NCI-H146 (cell line): ENCODE measurements around the gene CDRT15.
"Not testable (repeated sequence)": the region's sequence is repeated elsewhere in the genome, so short reads cannot be mapped to it uniquely, and the experiment has no call there.

Source experiments
- DNase-seq: peaks from one replicate; lab custom pipeline; 2025; lab: John Stamatoyannopoulos, UW

CDRT15 gene

GRCh38 chr17:14206891-14207290, 29.8 kb downstream of the CDRT15 start:
- DNase-seq, result no peak

- no peak for DNase-seq
These were observed 30.6 kb downstream of the CDRT15 start for GRCh38 chr17:14205992-14206461.

GRCh38 chr17:14205380-14205779, 31.3 kb downstream of the CDRT15 start:
- no peak for DNase-seq

GRCh38 chr17:14204546-14204945, 32.1 kb downstream of the CDRT15 start:
- no peak for DNase-seq

GRCh38 chr17:14204084-14204483, 32.6 kb downstream of the CDRT15 start:
- no peak for DNase-seq

- no peak for DNase-seq
These were observed 33.3 kb downstream of the CDRT15 start for GRCh38 chr17:14203388-14203787.

- DNase-seq, result no peak
These were observed 34.1 kb downstream of the CDRT15 start for GRCh38 chr17:14202388-14203166.

GRCh38 chr17:14201988-14202380, 34.7 kb downstream of the CDRT15 start:
- no peak for DNase-seq

- no peak for DNase-seq
These were observed 35.4 kb downstream of the CDRT15 start for GRCh38 chr17:14201021-14201987.

- DNase-seq, result no peak
These were observed 36.3 kb downstream of the CDRT15 start for GRCh38 chr17:14200354-14200753.

- DNase-seq, result no peak
These were observed 37.1 kb downstream of the CDRT15 start for GRCh38 chr17:14199601-14200000.

- no peak for DNase-seq
These were observed 38.1 kb downstream of the CDRT15 start for GRCh38 chr17:14198575-14198974.

GRCh38 chr17:14198013-14198412, 38.6 kb downstream of the CDRT15 start:
- DNase-seq, result peak; percentile 13

- DNase-seq, result no peak
These were observed 39.1 kb downstream of the CDRT15 start for GRCh38 chr17:14197586-14197985.

- no peak for DNase-seq
These were observed 39.6 kb downstream of the CDRT15 start for GRCh38 chr17:14197057-14197456.

GRCh38 chr17:14196377-14196997, 40.2 kb downstream of the CDRT15 start:
- DNase-seq, result no peak

GRCh38 chr17:14192636-14193344, 43.9 kb downstream of the CDRT15 start:
- not testable (repeated sequence) for DNase-seq

GRCh38 chr17:14192039-14192438, 44.6 kb downstream of the CDRT15 start:
- not testable (repeated sequence) for DNase-seq

- not testable (repeated sequence) for DNase-seq
These were observed 45.2 kb downstream of the CDRT15 start for GRCh38 chr17:14191469-14191868.

GRCh38 chr17:14190774-14191173, 45.9 kb downstream of the CDRT15 start:
- not testable (repeated sequence) for DNase-seq

- not testable (repeated sequence) for DNase-seq
These were observed 50.2 kb downstream of the CDRT15 start for GRCh38 chr17:14186443-14186842.
